NCI-H1436 (cell line): ENCODE data around the gene PTPN1.
"Not testable (repeated sequence)": the region's sequence is repeated elsewhere in the genome, so short reads cannot be mapped to it uniquely, and the experiment has no call there.

Experiments
- DNase-seq: peaks from one replicate; lab custom pipeline; 2025; lab: John Stamatoyannopoulos, UW

The PTPN1 gene

GRCh38 chr20:50481741-50482140 lies 28.4 kb upstream of the PTPN1 start:
- no peak for DNase-seq

- no peak for DNase-seq
Measured at GRCh38 chr20:50482396-50482981, 27.7 kb upstream of the PTPN1 start.

- DNase-seq, result no peak
Measured at GRCh38 chr20:50484271-50484976, 25.8 kb upstream of the PTPN1 start.

- DNase-seq, result no peak
Measured at GRCh38 chr20:50487397-50487796, 22.8 kb upstream of the PTPN1 start.

GRCh38 chr20:50488236-50488806 lies 21.9 kb upstream of the PTPN1 start:
- no peak for DNase-seq

GRCh38 chr20:50491168-50491567 lies 19.0 kb upstream of the PTPN1 start:
- DNase-seq, result no peak

- no peak for DNase-seq
Measured at GRCh38 chr20:50491926-50492634, 18.1 kb upstream of the PTPN1 start.

- DNase-seq, result no peak
Measured at GRCh38 chr20:50493881-50494253, 16.3 kb upstream of the PTPN1 start.

GRCh38 chr20:50494428-50494827 lies 15.8 kb upstream of the PTPN1 start:
- no peak for DNase-seq

- no peak for DNase-seq
Measured at GRCh38 chr20:50496773-50497385, 13.3 kb upstream of the PTPN1 start.

- DNase-seq, result no peak
Measured at GRCh38 chr20:50498071-50498776, 12.0 kb upstream of the PTPN1 start.

- no peak for DNase-seq
Measured at GRCh38 chr20:50499938-50500337, 10.2 kb upstream of the PTPN1 start.

- no peak for DNase-seq
Measured at GRCh38 chr20:50501972-50502745, 8.0 kb upstream of the PTPN1 start.

GRCh38 chr20:50504231-50504823 lies 5.9 kb upstream of the PTPN1 start:
- DNase-seq, result no peak

GRCh38 chr20:50506270-50506579 lies 4.0 kb upstream of the PTPN1 start:
- DNase-seq, result no peak

- not testable (repeated sequence) for DNase-seq
Measured at GRCh38 chr20:50507745-50508144, 2.4 kb upstream of the PTPN1 start.

GRCh38 chr20:50508171-50508755 lies 1.9 kb upstream of the PTPN1 start:
- no peak for DNase-seq

GRCh38 chr20:50510706-50511542 lies 741 bp downstream of the PTPN1 start:
- DNase-seq, result no peak

- DNase-seq, result no peak
Measured at GRCh38 chr20:50512323-50512722, 2.1 kb downstream of the PTPN1 start.
